HG02588 (cell line): ENCODE results near the gene SPEG.

Experiments used
- ATAC-seq: cut with Tn5 transposase; IDR thresholded peaks from one replicate; pipeline ENCODE4 v1.9.1; 2021; ENCODE audit warnings: mild to moderate bottlenecking, moderate library complexity; ENCODE audit not compliant: unreplicated experiment

SPEG gene

DNA sequence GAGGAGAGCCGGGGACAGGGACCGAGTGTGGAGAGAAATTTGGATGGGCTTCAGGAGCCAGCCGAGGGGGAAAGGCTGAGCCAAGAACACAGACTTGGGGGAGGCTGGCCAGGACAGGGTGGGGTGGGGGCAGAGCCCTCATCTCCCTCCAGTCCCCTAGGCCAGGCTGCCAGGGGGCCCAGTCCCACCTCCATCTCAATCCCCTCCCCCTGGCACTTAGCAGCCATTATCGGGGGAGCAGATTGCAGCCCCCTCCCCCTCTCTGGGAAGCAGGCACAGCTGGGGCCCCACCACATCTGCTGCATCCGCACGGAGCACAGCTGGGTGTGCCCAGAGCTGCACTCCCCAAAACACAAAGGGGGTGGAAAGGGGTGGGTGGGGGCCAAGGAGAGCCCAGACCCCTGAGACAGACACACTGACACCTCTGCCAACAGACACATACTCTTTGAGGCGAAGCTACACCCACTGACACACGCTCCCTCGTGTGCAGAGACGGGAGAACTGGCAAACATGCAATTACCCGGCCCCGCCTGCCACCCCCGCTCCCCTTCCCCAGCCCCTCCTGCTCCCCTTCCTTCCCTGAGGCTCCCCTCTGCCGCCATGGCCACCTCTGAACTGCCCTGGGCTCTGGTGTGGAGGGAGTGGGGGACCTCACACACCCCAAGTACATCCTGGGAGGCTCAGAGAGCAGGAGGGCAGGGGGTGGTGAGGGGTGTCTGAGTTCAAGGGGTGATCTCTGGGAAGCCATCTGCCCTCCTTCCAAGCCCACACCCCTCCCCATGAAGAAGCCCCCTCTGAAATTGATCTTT lies 74.5 kb downstream of the SPEG start:
- ATAC-seq = peak; percentile 11

DNA sequence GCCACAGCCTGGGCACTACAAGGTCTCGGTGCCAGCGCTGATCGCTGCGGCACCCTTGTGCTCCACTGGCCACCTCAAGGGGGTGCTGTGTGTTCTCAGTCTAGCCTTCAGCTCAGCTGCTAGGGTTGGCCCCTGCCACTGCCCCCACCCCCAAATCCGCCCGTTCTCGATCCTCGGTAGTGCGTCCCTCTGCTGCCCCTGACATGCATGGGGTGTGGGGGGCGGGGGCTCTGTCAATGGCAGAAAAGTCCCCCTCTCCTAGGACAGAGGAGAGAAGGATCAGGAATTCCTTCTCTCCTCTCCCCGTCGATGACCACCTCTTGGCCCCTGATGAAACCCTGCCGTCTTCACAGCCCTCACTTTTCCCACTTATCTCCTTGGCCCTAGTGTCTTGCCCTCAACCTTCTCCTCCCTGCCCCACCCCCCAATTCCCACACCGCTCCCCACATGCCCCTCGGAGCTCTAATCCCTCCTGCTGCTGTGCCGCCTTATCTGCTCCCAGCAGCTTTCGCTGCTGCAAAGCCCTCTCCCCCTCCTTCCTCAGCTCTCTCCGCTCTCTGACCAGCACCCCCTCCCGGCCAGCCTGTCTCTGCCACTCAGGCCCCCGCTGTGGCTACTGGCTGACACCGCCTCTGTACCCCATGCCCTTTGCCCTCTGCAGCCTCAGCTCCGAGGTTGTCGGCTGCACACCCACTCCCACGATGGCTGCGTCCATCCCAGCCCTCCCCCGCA lies 75.3 kb downstream of the SPEG start:
- ATAC-seq = peak; percentile 54

DNA sequence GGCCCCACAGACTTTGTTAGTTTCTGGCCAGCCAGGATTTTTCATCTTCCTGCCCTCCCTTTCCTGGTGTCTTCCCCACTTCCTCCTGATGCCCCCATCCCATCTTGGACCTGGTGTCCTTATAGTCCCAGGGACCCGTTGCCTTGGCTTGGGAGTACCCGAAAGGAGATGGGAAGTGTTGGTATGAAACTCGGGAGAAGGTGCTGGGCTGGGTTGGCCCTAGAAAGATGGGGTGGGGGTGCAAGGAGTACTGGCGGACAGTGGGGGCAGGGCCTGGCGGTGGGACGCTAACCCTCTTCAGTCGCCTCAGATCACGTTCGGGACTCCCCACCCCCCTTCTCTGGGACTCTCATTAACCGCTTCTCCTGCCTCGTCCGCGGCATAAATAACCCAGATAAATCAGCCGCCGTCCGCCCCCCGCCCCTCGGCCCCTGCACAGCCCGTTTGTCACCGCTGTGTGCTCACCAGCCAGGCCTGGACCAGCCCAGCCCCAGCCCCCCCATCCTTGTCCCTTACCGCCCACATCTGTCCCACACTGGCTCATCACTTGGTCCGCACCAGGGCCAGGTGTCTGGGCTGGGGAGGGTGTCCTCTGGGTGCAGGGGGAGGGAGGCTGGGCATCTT lies 76.0 kb downstream of the SPEG start:
- ATAC-seq = no peak

DNA sequence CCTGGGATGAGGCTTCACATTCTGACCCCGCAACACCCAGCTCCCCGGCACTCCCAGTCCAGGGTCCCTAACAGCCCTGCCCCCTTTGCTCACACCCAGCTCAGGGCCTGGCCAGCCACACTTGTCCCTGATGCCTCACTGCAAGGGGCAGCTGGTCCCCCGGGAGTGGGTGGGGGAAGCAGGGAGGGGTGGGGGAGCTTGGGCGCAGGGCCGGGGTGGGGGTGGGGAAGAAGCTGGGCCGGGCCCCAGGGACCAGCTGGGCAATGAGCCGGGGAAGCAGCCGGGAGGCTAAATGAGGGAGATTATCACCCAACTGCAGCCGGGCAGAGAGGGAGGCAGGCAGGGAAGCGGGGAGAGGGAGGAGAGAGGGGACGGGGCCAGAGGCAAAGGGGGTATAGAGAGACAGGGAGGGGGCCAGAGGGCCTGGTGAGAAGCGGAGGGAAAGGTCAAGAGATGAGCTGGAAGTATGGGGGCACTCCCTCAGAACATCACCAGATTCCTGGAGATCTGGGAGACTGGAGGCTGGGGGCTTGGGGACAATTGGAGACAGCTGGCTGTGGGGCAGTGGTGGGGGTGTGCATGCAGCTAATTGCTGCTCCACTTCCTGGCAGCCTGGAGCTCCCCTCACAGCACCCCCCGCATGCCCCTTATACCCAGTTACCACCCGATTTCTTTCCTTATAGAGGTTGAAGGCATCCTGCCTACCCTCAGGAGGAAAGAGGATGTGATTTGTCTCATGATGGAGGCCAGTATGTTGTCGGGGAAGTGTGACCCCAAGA lies 77.1 kb downstream of the SPEG start:
- ATAC-seq = no peak

DNA sequence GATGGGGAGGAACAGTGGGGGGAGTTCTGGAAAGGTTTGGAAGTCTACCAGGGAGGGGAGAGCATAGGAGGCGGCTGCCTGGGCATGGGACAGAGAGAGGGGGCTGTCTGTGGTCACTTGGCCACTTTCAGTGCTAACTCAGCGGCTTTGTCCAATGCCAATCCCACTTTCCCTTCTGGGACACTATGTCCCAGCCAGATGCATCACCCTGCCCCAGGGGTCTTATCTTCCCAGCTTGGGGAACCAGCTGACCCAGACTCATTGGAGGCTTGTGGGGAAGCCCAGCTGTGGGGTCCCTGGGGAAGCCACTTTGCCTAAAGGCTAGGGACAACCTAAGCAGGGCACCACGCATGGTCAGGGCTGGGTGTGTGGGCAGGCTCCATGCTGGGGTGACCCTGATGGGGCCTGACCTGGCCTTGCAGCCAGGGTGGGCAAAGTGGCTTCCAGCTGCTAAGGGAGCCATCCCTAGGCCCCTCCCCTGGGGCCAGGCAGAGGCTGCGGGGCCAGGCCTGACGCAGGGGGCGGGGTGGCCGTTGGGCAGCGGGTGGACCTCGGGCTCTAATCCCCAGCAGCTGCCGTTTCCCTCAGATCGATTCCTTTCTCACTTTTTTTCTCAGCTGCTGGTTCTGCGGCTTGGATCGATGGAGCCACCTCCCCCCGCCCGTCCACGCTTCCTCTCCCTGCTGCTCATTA lies 78.0 kb downstream of the SPEG start:
- no peak for ATAC-seq

DNA sequence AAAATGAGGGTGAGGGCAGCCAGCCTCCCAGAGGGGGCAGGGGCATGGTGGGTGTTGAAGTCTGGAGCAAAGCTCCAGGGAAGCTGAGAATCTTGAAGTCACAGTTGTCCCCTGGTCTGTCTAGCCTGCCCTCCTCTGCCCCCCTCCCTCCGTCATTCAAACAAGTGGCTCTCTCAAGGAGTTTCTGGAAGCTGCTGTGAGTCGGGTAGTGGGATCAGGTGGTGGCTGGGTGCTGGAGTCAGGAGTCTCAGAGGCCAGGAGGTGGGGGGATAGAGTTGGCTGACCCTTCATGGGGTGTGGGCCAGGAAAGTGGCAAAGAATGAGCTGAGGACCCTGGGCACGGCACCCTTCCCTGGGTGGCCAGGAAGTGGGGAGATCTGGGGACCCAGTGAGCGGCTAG lies 79.1 kb downstream of the SPEG start:
- ATAC-seq = no peak

DNA sequence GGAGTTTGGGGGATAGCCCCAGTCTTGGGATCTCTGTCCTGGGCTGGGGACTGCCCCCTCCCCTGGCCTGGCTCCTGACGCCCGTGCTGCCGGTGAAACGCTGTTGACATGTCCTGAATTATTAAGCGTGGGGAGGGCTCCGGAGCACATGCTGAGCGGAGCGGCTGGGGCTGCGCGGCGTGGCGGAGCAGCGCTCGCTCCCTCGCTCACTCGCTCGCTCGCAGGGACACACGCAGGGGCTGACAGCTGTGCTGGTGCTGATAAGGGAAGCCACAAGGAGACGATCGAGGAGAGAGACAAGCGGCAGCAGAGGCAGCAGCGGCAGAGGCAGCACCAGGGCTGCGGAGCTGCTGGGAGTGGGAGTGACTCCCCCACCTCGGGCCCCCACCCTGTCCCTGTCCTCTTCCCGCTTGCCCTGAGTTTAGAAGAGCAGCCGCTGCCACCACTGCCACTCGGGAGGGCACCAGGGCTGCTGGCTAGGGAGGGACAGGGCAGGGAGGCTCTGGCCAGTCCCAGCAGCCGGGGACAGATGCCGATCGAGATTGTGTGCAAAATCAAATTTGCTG lies 79.6 kb downstream of the SPEG start, which contains the start of gene ASIC4:
TSS of gene ASIC4 (plus strand) at position 287 of the 566 bp plus-strand sequence. CDS start at position 530, 243 bp downstream.
- no peak for ATAC-seq

DNA sequence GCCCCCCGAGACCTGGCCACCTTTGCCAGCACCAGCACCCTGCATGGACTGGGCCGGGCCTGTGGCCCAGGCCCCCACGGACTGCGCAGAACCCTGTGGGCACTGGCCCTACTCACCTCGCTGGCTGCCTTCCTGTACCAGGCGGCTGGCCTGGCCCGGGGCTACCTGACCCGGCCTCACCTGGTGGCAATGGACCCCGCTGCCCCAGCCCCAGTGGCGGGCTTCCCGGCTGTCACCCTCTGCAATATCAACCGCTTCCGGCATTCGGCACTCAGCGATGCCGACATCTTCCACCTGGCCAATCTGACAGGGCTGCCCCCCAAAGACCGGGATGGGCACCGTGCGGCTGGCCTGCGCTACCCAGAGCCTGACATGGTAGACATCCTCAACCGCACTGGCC lies 80.2 kb downstream of the SPEG start:
- ATAC-seq = no peak

DNA sequence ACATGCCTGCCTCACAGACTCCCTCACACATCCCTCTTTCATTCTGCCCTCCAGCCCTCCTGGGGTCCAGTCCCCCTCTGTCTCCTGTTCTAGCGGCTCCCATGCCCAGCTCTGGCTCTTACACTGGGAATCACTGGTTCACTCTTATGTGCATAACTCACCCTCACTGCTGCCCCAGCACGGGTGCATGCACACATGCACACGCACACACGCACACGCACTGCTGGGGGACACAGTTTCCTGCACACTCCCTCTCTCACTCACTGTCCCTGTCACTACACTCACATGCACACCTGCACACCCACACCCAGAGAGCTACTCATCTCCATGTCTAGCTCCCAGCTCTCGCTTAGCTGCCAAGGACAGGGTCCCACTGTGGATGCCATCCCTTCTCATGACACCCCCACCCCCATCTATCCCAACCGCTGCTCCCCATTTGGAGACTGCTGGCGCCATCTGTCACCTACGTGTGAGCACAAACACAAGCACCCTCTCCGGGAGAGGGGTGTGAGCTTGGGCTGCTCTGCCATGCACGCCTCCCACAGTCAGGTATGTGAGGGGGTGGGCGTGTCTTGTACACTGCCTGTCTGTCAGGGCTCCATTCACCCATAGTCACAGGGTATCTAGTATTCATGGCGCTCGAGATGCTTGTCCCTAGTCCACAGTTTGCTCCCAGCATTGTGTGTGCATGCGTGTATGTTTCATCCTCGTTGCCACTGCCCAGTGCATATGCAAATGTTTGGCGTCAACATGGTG lies 81.4 kb downstream of the SPEG start:
- no peak for ATAC-seq

DNA sequence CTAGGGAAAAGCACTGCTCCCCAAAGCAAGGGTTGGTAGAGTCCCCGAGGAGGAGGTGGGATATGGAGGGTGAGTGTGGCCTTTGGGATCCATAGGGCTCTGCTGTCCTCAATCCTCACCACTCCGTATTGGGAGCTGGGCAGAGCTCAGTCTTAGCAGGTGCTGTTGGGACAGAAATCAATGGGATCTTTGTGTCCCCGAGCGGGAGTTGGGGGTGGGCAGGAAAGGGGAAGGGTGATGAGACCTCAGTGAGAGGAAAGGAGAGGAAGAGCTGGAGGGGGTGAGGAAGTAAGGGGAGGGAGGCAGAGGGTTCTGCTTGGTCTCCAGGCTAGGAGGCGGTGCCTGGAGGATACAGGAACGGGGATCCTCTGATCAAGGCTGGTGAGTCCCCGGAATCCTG lies 82.2 kb downstream of the SPEG start:
- no peak for ATAC-seq

DNA sequence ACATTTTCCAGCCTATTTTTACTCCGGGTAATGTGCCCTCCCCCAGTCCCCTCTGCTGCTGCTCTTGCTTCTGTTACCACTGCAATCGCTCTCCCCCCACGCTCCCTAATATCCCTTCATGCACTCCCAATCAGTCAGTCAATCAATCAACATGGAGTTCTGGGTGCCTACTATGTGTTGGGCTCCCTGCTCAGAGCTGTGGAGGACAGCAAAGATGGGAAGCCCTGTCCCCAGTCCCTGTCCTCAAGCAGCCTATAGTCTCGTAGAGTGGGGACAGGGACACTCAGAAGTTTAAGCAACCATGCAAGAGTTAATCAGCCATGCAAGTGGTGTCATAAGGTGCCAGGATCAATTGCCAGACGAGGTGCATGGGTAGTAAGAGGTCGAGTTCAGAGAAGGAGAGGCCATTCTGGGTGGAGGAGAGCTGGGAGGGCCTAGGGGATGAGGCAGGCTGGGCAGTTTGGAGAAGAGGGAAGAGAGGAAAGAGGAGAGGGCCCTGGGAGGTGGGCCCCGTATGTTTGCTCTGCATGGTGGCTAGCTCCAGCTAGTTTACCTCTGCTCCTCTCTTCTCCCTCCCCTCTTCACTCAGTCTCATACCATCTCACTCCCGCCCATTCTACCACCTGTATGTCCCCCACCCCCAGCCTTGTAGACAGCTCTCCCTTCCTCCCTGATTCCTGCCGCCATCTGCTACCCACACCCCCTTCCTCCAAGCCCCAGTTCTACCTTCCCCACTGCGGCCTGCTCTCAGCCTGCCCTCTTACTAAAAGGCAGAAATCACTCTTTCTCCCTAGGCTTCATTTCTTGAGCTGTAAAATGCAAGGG lies 83.5 kb downstream of the SPEG start:
- no peak for ATAC-seq

DNA sequence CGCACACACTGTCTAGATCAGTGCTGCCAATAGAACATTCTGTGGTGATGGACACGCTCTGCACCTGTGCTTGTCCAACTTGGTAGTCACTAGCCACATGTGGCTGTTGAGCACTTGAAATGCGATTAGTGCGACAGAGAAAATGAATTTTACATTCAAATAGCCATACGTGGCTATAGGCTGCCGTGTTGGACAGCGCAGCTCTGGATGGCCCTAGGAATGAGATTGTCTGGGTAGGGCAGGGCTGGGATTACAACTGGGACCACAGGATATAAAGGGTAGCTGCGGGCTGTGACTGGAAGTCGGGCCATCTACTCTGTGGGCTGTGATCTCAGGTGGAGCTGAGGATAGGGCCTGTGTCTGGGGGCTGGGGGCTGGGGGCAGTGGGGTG lies 84.9 kb downstream of the SPEG start:
- ATAC-seq = no peak

DNA sequence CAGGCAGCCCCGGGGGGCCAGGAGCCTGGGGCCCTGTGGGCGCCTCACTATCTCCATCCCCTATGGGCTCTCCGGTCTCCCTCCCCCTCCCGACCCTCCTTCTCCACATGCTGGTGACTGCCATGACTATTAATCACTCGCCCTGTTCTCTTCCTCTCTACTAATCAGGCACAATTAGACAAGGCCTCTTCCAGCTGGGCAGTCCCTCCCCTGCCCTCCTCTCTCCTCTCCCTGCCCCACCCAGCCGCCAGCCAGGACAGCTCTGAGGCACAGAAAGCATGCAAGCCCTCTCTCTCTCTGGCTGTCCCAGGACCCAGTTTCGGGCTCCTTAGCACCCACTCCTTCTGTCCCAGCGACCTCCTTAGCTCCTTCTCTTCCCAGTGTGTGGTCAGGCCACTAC lies 85.4 kb downstream of the SPEG start:
- no peak for ATAC-seq

DNA sequence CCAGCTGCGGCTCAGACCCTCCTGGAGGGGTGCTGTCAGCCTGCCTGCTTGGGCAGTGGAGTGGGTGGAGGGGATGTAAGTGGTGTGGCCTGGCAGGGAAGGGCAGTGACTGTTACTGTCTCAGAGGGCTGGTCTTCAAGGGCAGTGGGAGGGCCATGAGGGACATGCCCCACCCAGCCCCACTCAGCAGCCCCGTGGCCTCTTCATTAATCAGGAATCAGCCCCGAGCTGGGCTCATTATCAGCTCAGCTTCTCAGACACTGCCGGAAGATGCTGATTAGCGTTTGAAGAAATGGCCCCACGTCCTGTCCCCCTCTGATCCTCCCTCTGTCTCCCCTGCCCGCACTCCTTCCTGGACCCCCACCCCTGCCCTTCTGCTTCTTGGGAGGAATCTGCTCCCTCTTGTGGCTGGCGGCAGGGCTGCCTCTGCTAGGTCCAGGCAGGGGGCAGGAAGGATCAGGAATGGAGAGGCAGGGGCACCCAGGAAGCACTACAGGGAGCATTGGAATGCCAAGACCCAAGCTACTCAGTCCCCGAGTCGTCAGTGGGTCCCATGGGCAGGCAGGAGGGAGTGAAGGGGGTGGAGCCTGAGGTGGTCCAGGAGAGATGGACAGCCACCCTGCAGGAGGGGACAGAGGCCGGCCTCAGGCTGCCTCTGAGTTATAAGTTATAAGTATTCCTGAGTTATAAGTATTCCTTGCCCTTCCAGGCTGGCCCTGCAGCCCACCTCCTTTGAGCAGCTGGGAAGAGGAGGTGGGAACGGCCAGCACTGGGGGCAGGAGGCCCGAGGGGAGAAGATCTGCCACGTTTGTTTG lies 86.6 kb downstream of the SPEG start:
- ATAC-seq = no peak

DNA sequence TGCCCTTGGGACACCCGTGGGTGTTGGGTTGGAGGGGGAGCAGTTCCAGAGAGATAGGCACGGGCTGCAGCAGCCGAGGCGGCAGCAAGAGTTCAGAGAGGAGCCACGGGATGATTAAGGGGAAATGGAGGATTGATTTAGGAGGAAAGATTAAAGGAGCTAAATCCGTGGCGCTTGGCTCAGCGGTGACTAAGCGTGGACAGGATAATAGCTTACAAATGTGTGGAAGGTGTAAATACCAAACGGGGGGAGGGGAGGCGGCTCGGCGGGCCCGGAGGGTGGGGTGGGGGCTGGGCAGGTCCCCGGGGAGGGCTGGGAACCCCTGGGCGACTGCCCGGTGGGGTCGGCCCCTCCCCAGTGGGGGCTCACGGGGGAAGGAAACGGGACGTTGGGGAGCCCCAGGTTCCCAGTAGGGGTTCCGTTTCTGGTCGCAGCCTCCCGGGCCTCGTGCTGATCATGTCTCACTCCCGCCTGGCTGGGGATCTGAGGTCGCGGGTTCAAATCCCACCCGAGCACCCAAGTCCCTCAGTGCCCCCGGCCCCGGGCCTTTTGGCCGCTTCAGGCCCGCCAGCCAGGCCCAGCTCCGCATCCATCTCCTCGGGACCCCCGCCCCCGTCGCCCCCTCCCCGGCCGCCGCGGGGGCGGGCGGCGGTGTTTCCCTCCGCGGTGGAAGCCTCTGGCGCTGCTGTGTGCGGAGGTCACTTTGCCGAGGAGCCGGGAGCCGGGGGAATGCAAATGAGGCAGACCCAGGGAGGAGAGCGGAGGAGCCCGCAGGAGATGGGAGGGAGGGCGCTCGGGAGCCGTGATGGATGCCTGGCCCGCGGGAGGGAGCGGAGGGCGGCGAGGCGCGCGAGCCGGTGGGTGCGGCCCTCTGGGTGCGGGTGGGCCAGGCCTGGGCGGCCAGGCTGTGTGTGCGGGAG lies 87.7 kb downstream of the SPEG start:
- no peak for ATAC-seq

DNA sequence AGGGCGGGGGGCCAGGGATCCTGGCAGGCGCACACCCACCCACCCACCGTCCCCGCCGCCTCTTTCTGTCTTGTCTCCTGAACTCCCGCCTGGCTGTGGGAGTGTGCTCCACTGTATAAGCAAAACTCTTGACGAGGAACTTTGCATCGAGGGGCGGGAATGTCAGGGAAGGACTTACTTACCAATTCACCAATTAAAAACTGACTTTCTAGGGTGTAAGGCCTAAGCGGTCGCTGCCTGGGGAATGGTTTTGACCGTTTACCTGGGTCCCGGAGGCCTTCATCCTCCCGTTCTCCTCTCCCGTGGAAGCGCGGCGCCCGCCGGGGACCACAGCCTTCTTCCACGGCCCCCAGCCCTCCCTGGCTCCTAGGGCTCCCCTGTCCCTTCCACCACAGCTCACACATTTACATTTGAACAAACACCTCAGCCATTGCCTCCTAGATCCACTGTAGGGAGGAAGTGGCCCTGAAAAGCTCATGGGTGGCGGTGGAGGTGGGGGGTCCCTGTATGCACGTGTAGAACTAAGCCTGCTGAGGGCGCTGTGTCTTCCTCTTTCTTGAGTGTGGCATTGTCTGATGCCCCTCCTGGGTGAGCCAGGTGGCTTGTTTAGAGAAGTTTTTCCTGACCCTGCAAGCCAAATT lies 88.5 kb downstream of the SPEG start:
- no peak for ATAC-seq
